H1 (cell line): ENCODE results near the gene CHD9. TPM values are rescaled to one million over a fixed set of nuclear protein-coding genes. Genes with fewer than 3 reads are reported as not detected.

Experiments
- CTCF ChIA-PET: fragments of 300-600 bp; sonication (Branson Sonifier 250); formaldehyde crosslinking; loops from one replicate; lab custom pipeline; 2021; ENCODE audit not compliant: partially characterized antibody; lab: Charles Lee
- POLR2A ChIA-PET: fragments of 300-600 bp; sonication (Branson Sonifier 250); formaldehyde crosslinking; loops from one replicate; lab custom pipeline; 2021; ENCODE audit warnings: inconsistent platforms; ENCODE audit not compliant: partially characterized antibody; lab: Charles Lee
- DNase-seq, 2 experiments: peaks; one replicate each; pipeline versions ENCODE4 v3.0.0 to v3.0.0-alpha.2; 2010 to 2022; ENCODE audit warnings: low spot score in 2 of 2, low read depth in 1 of 2, mixed read lengths in 1 of 2
- FAIRE-seq: peaks from 2 replicates; lab custom pipeline; 2011; peaks lifted over from hg19 to GRCh38; lab: Jason Lieb, UNC
- H2AFZ ChIP-seq: 2 replicates; pipeline ENCODE4 v1.8.1; 2012; ENCODE audit warnings: low read length, inconsistent platforms
- H2AK5ac ChIP-seq: 2 replicates; pipeline ENCODE4 v1.6.1; 2013; ENCODE audit warnings: low read depth, low read length
- H2BK120ac ChIP-seq: replicated peaks from 2 replicates; pipeline ENCODE3; 2013; ENCODE audit warnings: low read depth, low read length, inconsistent platforms
- H2BK12ac ChIP-seq: 2 replicates; pipeline ENCODE4 v1.6.1; 2013; ENCODE audit warnings: low read depth, low read length
- H2BK15ac ChIP-seq: 2 replicates; pipeline ENCODE4 v1.6.1; 2013; ENCODE audit warnings: low read length
- H2BK20ac ChIP-seq: 2 replicates; pipeline ENCODE4 v1.6.1; 2013; ENCODE audit warnings: low read length
- H2BK5ac ChIP-seq: 2 replicates; pipeline ENCODE4 v1.6.1; 2013; ENCODE audit warnings: low read depth, low read length
- H3K14ac ChIP-seq: 2 replicates; pipeline ENCODE4 v1.6.1; 2013; ENCODE audit warnings: inconsistent platforms; ENCODE audit not compliant: insufficient read length
- H3K18ac ChIP-seq: 2 replicates; pipeline ENCODE4 v1.6.1; 2013; ENCODE audit warnings: low read length; ENCODE audit errors: extremely low read depth
- H3K23ac ChIP-seq: 2 replicates; pipeline ENCODE4 v1.6.1; 2013; ENCODE audit warnings: inconsistent platforms; ENCODE audit not compliant: insufficient read length
- H3K23me2 ChIP-seq: 2 replicates; pipeline ENCODE4 v1.6.1; 2013; ENCODE audit warnings: low read depth, low read length
- H3K27ac ChIP-seq: 2 replicates; pipeline ENCODE4 v1.6.1; 2011; ENCODE audit warnings: low read depth, low read length, inconsistent platforms
- H3K27me3 ChIP-seq, 4 experiments: replicated peaks in 1 of 4; 1 replicate in 1 of 4; 2 replicates in 3 of 4; pipeline versions ENCODE4 v1.6.1 to v1.8.1; 2011 to 2013; ENCODE audit warnings: low read length in 3 of 4, mild to moderate bottlenecking in 3 of 4, inconsistent platforms in 2 of 4, mixed read lengths in 2 of 4, moderate library complexity in 1 of 4; ENCODE audit not compliant: control insufficient read depth in 3 of 4, insufficient read depth in 3 of 4; ENCODE audit errors: extremely low read depth in 1 of 4
- H3K36me3 ChIP-seq, 4 experiments: 2 replicates each; pipeline versions ENCODE4 v1.6.1 to v1.8.1; 2011 to 2013; ENCODE audit warnings: mild to moderate bottlenecking in 4 of 4, low read length in 3 of 4, moderate library complexity in 2 of 4, control low read depth in 1 of 4, inconsistent platforms in 1 of 4; ENCODE audit not compliant: insufficient read depth in 4 of 4, control insufficient read depth in 2 of 4
- H3K4ac ChIP-seq: replicated peaks from 2 replicates; pipeline ENCODE3; 2013; ENCODE audit warnings: low read length, low read depth, mixed read lengths, inconsistent platforms; ENCODE audit not compliant: insufficient read length
- H3K4me1 ChIP-seq, 4 experiments: replicated peaks in 1 of 4; 1 replicate in 1 of 4; 2 replicates in 3 of 4; pipeline versions ENCODE4 v1.6.1 to v1.8.1; 2011 to 2013; ENCODE audit warnings: low read length in 3 of 4, inconsistent platforms in 2 of 4, mixed read lengths in 1 of 4; ENCODE audit not compliant: insufficient read depth in 4 of 4, control insufficient read depth in 3 of 4
- H3K4me2 ChIP-seq, 2 experiments: 2 replicates each; pipeline versions ENCODE4 v1.6.1 to v1.8.1; 2011 to 2013; ENCODE audit warnings: low read depth in 2 of 2, low read length in 2 of 2, control low read depth in 1 of 2, inconsistent platforms in 1 of 2, mild to moderate bottlenecking in 1 of 2; ENCODE audit not compliant: insufficient read depth in 1 of 2
- H3K4me3 ChIP-seq, 4 experiments: fragments of 200-600, 300-600 bp in 1 of 4; sonication (generic), shearing (Covaris generic), sonication (Bioruptor Twin) in 1 of 4; 2 replicates each; pipeline versions ENCODE4 v1.5.1 to v1.8.1; 2011 to 2016; ENCODE audit warnings: low read length in 4 of 4, low read depth in 3 of 4, control low read depth in 2 of 4, inconsistent platforms in 2 of 4, mild to moderate bottlenecking in 2 of 4, mixed read lengths in 1 of 4, moderate library complexity in 1 of 4; ENCODE audit not compliant: insufficient read depth in 2 of 4; ENCODE audit errors: extremely low read depth in 1 of 4
- H3K56ac ChIP-seq: replicated peaks from 2 replicates; pipeline ENCODE3; 2013; ENCODE audit warnings: low read depth, mild to moderate bottlenecking, mixed read lengths, low read length, inconsistent platforms; ENCODE audit not compliant: insufficient read length
- H3K79me1 ChIP-seq: 2 replicates; pipeline ENCODE4 v1.6.1; 2013; ENCODE audit warnings: low read depth, low read length, control low read depth
- H3K79me2 ChIP-seq, 2 experiments: 2 replicates each; pipeline versions ENCODE4 v1.6.1 to v1.8.1; 2012 to 2013; ENCODE audit warnings: low read length in 2 of 2, mild to moderate bottlenecking in 2 of 2, inconsistent platforms in 1 of 2; ENCODE audit not compliant: insufficient read depth in 2 of 2, control insufficient read depth in 1 of 2
- H3K9ac ChIP-seq, 4 experiments: replicated peaks in 1 of 4; 1 replicate in 1 of 4; 2 replicates in 3 of 4; pipeline versions ENCODE4 v1.6.1 to v1.8.1; 2011 to 2013; ENCODE audit warnings: low read depth in 3 of 4, low read length in 3 of 4, control low read depth in 2 of 4, mild to moderate bottlenecking in 2 of 4, moderate library complexity in 2 of 4, inconsistent platforms in 1 of 4; ENCODE audit errors: extremely low read depth in 1 of 4
- H3K9me3 ChIP-seq, 2 experiments: 2 replicates each; pipeline versions ENCODE4 v1.6.1 to v1.8.1; 2012 to 2013; ENCODE audit warnings: mild to moderate bottlenecking in 2 of 2, moderate library complexity in 2 of 2, control low read depth in 1 of 2, inconsistent platforms in 1 of 2, low read depth in 1 of 2, low read length in 1 of 2, mixed read lengths in 1 of 2; ENCODE audit not compliant: insufficient read depth in 2 of 2
- H4K20me1 ChIP-seq, 2 experiments: replicated peaks in 1 of 2; 2 replicates each; pipeline versions ENCODE3 to v1.8.1; 2011 to 2013; ENCODE audit warnings: inconsistent platforms in 2 of 2, low read length in 2 of 2, mild to moderate bottlenecking in 1 of 2; ENCODE audit not compliant: insufficient read depth in 2 of 2, control insufficient read depth in 1 of 2
- H4K5ac ChIP-seq: 2 replicates; pipeline ENCODE4 v1.6.1; 2013; ENCODE audit warnings: low read length, low read depth, mixed read lengths, inconsistent platforms; ENCODE audit not compliant: insufficient read length
- H4K8ac ChIP-seq: 2 replicates; pipeline ENCODE4 v1.8.0; 2013; ENCODE audit warnings: mild to moderate bottlenecking, moderate library complexity, low read length, inconsistent platforms; ENCODE audit not compliant: insufficient read depth; ENCODE audit errors: extremely low read depth
- H4K91ac ChIP-seq: replicated peaks from 2 replicates; pipeline ENCODE3; 2013; ENCODE audit warnings: low read length, mixed read lengths, inconsistent platforms; ENCODE audit not compliant: insufficient read length
- CHD2 ChIP-seq: IDR thresholded peaks from 2 replicates; pipeline ENCODE4 v1.6.1; 2012; ENCODE audit warnings: low read length, improper control_type of control experiment
- SAP30 ChIP-seq: fragments of 300-600 bp; sonication (generic); IDR thresholded peaks from 2 replicates; pipeline ENCODE4 v1.7.1; 2012; ENCODE audit warnings: low read length, moderate library complexity, mild to moderate bottlenecking, inconsistent platforms; ENCODE audit not compliant: insufficient read depth, insufficient replicate concordance
- SIN3A ChIP-seq, 2 experiments: IDR thresholded peaks in 1 of 2; conservative IDR thresholded peaks in 1 of 2; 2 replicates each; pipeline ENCODE4 v1.6.1; 2011 to 2012; ENCODE audit warnings: low read length in 2 of 2, improper control_type of control experiment in 1 of 2, low read depth in 1 of 2, mild to moderate bottlenecking in 1 of 2
- SIX5 ChIP-seq: IDR thresholded peaks from 2 replicates; pipeline ENCODE4 v1.6.1; 2011; ENCODE audit warnings: mild to moderate bottlenecking, low read depth, low read length
- WGBS, 2 experiments: shearing (Covaris generic) in 1 of 2; methylation state at CpG; one replicate each; pipeline versions ENCODE4 v1.1.6 to v1.1.7; 2013 to 2015; ENCODE audit warnings: low lambda C conversion rate in 2 of 2, mixed read lengths in 2 of 2, inconsistent platforms in 1 of 2, low coverage in 1 of 2, missing lambda C conversion rate in 1 of 2; ENCODE audit not compliant: insufficient replicate concordance in 2 of 2, insufficient coverage in 1 of 2, insufficient read length in 1 of 2; ENCODE audit errors: extremely low coverage in 1 of 2, missing lambda C conversion rate in 1 of 2; 5-methylcytosine and 5-hydroxymethylcytosine counted together
- polyA plus RNA-seq, 7 experiments: library from polyadenylated mRNA; depleted of rRNA in 3 of 7; stranded (reverse) in 5 of 7; unstranded in 2 of 7; fragments of >200 nt in 5 of 7; fragments of 200-250 nt in 2 of 7; gene quantifications; 1 replicate in 5 of 7; 2 replicates in 1 of 7; 4 replicates in 1 of 7; pipeline versions ENCODE4 v1.2.1 to v1.2.3, GENCODE V29; 2011 to 2013; ENCODE audit warnings: missing spikeins in 2 of 7, mixed read lengths in 2 of 7
- total RNA-seq: library from RNA; stranded (reverse); fragmentation: NEBNext Ultra II Directional; extraction: Animal tissue kit (Norgen Biotek cat#: 25700); gene quantifications from 2 replicates; pipeline ENCODE4 v1.2.1, GENCODE V29; 2021

The CHD9 gene
- total and polyA plus RNA-seq, 2 of the 8 experiments (the other 6 are each of a cell fraction or from before 2014, with no cell fraction given), result 9.9 to 32.4 TPM

- no peak overlapping the region for H4K5ac ChIP-seq
- no peaks in the 10 kb centered on the region for H3K9me3 ChIP-seq
- no peak overlapping the region for H3K9ac ChIP-seq
- no peaks in the 10 kb centered on the region; a peak in 1 of 8 replicates for H3K36me3 ChIP-seq
- H3K23ac ChIP-seq, result no peak overlapping the region
- H4K8ac ChIP-seq, result no peak overlapping the region
- H2BK12ac ChIP-seq, result peak overlapping the region; percentile 68; the same call in 1 of the 2 replicates
- TF ChIP-seq CHD2 (no peak), SAP30 (no peak), SIN3A (conservative IDR thresholded peaks at IDR 0.05 in 1 of 2, IDR thresholded peaks at IDR 0.05 in 1 of 2; ENCODE audit: low read depth in 1 of 2, low read length in 2 of 2) (no peak), SIX5 (no peak)
- peaks cover 0 to 19% of the 10 kb centered on the region in 2 experiments; a peak in 2 of 4 replicates for H3K79me2 ChIP-seq
- H3K4ac ChIP-seq, result no peak overlapping the region
- H3K14ac ChIP-seq, result no peak overlapping the region
- H3K4me2 ChIP-seq, result no peak overlapping the region
- peak overlapping the region; percentile 34; the same call in 1 of the 2 replicates for H2AK5ac ChIP-seq
- H3K4me3 ChIP-seq, result no peak overlapping the region
- CTCF ChIA-PET, result no interaction called here
- H2BK20ac ChIP-seq, result peak overlapping the region; percentile 28; the same call in 1 of the 2 replicates
- H2BK120ac ChIP-seq, result no peak overlapping the region
- no peak for DNase-seq
- H2BK5ac ChIP-seq, result no peak overlapping the region
- no peak overlapping the region for H3K27ac ChIP-seq
- H3K56ac ChIP-seq, result no peak overlapping the region
- FAIRE-seq, result no peak
- H3K4me1 ChIP-seq, result peaks cover 9 to 31% (median 26%) of the 10 kb centered on the region in 4 experiments; a peak in 5 of 7 replicates
- H2BK15ac ChIP-seq, result 0 out of 2 replicates have a peak overlapping the region, but pooled peaks have one; percentile 25
- no peak overlapping the region for H2AFZ ChIP-seq
- H3K27me3 ChIP-seq, result no peaks in the 10 kb centered on the region
- H3K23me2 ChIP-seq, result no peaks in the 10 kb centered on the region
- H4K20me1 ChIP-seq, result no peaks in the 10 kb centered on the region
- H3K18ac ChIP-seq, result no peak overlapping the region
- no peak overlapping the region for H4K91ac ChIP-seq
- 74% methylated on average over 4 of the region's 4 CpGs; no CpG with 5 or more reads in 1 of the 2 experiments for WGBS, 2 experiments
- POLR2A ChIA-PET, result no interaction called here
- H3K79me1 ChIP-seq, result peaks cover 5% of the 10 kb centered on the region; the same call in 1 of the 2 replicates
Observed at GRCh38 chr16:53082509-53082908, 27.7 kb downstream of the CHD9 start.
